HG03460 (cell line): ENCODE data around the gene PSMC5.

ENCODE experiments used
- ATAC-seq: cut with Tn5 transposase; IDR thresholded peaks from one replicate; pipeline ENCODE4 v1.9.1; 2021; ENCODE audit not compliant: unreplicated experiment

The PSMC5 gene

GRCh38 chr17:63820963-63821561, 6.2 kb upstream of the PSMC5 start:
- ATAC-seq, result no peak

DNA sequence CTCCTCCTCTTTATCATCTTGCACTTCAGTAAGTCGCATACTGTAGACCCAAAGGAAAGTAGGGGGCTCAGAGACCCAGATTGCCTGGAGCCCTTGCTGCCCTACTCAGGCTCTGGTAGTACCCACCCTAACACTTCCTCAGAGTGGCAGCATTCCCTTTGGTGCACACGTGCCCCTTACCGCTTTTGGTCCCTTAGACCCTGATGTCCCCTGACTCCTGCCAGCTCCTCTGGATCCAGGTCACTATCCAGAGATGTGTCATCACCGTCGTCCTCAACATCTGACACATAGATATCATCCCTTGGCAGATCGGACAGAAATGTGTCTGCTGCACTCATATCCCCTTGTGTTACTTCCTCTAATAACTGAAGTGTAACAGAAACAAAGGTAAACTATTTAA, 5.4 kb upstream of the PSMC5 start:
- ATAC-seq, result no peak

GRCh38 chr17:63822537-63822936, 4.7 kb upstream of the PSMC5 start:
- no peak for ATAC-seq

- no peak for ATAC-seq
These were observed 3.4 kb upstream of the PSMC5 start for GRCh38 chr17:63823659-63824331.

GRCh38 chr17:63824362-63824761, 2.9 kb upstream of the PSMC5 start:
- ATAC-seq, result no peak

DNA sequence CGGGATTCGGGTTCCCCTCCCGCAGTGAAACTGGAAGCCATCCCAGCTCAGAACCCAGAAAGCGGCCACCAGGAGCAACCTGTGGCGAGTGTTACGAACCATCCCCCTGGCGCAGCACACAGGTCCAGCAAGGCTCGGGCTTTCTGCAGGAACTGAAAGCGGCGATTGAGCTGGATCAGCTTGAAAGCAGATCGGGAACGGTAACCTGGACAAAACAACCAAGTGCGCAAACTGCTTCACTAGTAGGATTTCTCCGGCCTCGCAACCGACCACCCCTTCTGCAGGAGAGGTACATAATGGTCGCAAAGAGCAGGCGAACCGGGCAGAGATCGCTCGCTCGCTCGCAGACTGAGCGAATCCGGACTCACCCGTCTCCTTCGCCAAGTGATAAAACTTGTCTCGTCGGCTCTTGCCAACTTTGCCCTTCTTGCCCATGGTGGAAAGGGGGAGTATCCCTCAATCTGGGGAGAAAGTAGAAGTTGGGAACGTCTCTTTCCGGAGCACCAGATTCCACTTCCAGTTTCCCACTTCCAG, 696 bp upstream of the PSMC5 start:
- no peak for ATAC-seq

GRCh38 chr17:63827801-63828221, 580 bp downstream of the PSMC5 start:
- no peak for ATAC-seq

- no peak for ATAC-seq
These were observed 1.7 kb downstream of the PSMC5 start for GRCh38 chr17:63828936-63829335.

DNA sequence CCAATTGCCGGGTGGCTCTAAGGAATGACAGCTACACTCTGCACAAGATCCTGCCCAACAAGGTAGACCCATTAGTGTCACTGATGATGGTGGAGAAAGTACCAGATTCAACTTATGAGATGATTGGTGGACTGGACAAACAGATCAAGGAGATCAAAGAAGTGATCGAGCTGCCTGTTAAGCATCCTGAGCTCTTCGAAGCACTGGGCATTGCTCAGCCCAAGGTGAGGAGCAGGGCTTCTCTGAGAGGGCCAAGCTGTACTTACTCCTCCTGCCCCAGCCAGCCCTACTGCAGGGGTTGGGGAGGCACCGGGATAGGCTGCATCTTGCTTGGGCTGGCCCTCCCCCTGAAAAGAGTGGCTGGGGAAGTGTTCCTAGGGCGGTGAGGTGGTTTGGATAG, 3.0 kb downstream of the PSMC5 start:
- no peak for ATAC-seq

GRCh38 chr17:63830904-63831491, 3.8 kb downstream of the PSMC5 start:
- ATAC-seq, result no peak

DNA sequence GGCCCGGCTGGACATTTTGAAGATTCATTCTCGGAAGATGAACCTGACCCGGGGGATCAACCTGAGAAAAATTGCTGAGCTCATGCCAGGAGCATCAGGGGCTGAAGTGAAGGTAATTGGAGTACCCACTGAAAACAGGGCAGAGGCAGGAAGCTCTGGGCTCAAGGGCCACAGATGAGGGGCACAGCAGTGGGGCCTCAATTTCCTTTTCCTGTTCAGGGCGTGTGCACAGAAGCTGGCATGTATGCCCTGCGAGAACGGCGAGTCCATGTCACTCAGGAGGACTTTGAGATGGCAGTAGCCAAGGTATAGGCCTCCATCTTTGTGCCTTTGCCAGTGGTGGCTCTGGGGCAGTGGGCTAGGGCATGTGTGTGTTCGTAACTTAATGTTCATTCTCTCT, 4.3 kb downstream of the PSMC5 start:
- no peak for ATAC-seq

GRCh38 chr17:63832014-63832413, 4.8 kb downstream of the PSMC5 start:
- no peak for ATAC-seq

DNA sequence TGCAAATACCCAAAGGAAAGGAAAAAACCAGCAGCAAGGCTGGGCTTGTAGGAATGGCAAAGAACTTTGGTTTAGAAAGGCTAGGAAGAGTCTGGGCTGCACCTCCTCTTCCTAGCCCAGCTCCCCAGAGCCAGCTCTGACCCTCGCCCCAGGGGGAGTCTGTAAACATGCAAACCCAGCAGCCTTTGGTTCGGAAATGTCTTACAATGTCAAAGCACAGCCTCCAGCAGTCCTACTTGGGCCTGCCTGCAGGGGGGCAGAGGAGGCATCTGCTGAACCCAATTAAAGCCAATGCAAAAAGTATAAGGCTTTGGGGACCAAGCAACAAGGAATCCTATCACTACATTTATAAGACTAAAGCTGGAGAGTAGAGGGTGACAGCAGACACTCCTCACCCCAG, 5.2 kb downstream of the PSMC5 start:
- ATAC-seq, result no peak

DNA sequence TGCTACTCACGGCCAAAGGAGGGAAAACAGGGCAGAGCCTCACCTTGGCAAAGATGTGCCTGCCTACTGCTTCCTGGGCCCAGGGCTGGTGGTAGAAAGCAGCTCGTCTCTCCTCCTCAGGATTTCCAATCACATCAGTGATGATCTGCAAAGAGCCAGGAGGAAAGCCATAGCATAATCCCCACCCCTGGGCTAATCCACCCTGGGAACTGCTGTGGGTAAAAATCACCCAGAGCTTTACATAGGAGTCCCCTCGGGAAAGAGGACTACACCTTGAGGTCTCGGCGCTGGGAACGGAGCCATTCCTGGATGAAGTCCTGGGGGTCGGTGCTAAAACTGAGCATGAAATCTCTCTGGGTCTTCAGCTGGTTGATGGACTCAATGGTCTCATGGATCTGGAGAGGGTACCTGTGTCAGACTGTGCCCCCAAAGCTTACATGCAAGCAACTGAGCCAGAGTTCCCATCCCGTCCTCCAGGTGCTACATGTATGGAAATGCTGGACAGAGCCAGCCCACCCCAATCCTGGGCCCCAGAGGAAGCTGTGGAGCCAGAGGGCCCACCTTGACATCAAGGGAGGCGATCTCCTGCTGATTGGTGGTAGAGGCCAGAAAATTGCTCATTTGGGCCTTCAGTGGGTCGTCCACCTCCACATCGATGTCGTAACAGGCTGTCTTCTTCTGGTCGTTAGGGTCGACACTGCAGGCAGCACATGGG, 6.0 kb downstream of the PSMC5 start:
- no peak for ATAC-seq

GRCh38 chr17:63833741-63834373, 6.6 kb downstream of the PSMC5 start:
- ATAC-seq, result no peak

- ATAC-seq, result peak; percentile 58
These were observed 7.4 kb downstream of the PSMC5 start for GRCh38 chr17:63834431-63835166.

- ATAC-seq, result no peak
These were observed 8.0 kb downstream of the PSMC5 start for GRCh38 chr17:63835167-63835720.

DNA sequence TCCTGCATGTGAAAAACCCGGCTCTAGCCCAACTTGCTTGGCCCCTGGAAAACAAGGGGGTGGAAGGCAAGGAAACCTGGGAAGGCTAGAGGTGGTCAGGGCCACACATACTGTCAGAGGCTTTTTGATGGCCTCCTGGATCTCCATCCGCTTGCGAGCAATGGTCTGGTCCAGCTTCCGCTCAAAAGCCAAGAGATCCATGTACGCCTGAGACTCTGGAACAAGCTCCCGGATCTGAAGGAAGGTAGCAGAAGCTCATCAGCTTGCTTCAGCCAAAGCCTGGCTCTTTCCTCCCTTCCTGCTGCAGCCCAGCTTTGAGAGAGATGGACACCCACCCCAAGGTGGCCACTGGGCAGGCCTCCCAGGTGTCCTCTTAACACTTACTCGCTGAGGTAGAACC, 9.6 kb downstream of the PSMC5 start:
- no peak for ATAC-seq

DNA sequence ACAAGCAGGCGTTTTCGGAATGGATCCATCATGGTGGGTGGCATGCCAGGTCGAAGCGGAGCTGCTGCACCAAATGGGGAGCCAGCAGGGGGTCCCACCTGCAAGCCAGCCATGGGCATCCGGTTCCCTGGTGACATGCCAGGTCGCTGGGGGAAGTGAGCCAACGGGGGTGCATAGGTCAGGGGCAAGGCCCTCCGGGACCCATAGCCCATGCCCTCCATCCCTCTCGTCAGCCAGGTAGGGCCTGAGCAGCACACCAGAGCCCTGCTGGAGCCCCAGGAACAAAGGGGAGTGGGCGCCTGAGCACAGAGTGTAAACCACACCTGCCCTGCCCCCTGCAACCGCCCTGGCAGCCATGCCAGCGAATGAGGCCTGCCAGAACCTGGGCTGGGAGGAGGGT, 10.2 kb downstream of the PSMC5 start:
- no peak for ATAC-seq

DNA sequence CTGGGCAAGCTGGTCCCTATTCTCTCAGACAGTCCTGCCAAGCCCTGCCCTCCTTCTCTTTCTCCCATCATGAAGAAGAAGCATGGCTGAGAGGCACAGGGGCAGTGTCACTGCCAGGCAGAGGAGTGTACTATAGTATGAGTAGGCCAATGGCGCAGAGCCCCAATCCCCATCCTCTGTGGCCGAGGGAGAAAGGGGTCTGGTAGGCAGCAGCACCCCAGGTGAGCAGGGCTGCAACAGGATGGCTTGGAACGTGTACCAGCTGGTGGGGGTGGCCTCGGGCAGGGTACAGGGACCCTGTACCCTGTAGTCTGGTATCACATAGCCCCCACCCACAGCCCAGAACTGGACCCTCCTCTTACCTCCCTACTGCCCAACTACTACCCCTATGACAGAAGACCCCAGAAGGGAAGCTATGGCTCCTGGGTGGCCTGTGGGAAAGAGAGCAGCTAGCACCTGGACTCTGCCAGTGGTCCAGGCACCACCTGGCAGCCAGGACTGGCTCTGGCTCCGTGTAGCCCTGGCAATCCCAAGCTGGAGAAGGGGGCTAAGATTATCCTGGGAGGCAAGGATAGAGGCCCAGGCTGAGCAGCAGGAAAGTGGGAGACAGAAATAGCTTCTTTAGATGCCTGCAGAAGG, 10.8 kb downstream of the PSMC5 start:
- no peak for ATAC-seq
